Measurements from ENCODE around the gene CASR.

GRCh38 chr3:122324871-122325323 is 141.4 kb downstream of the CASR start, which contains the start of gene CSTA:
- TF ChIP-seq, protein P1, sequence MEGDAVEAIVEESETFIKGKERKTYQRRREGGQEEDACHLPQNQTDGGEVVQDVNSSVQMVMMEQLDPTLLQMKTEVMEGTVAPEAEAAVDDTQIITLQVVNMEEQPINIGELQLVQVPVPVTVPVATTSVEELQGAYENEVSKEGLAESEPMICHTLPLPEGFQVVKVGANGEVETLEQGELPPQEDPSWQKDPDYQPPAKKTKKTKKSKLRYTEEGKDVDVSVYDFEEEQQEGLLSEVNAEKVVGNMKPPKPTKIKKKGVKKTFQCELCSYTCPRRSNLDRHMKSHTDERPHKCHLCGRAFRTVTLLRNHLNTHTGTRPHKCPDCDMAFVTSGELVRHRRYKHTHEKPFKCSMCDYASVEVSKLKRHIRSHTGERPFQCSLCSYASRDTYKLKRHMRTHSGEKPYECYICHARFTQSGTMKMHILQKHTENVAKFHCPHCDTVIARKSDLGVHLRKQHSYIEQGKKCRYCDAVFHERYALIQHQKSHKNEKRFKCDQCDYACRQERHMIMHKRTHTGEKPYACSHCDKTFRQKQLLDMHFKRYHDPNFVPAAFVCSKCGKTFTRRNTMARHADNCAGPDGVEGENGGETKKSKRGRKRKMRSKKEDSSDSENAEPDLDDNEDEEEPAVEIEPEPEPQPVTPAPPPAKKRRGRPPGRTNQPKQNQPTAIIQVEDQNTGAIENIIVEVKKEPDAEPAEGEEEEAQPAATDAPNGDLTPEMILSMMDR (IDR thresholded peaks at IDR 0.05 in 4 of 5, conservative IDR thresholded peaks at IDR 0.05 in 1 of 5): no peak
- TF ChIP-seq POLR2A (IDR thresholded peaks at IDR 0.05): no peak
